ENCODE results near the gene RAB44.
"Not testable (repeated sequence)": the region's sequence is repeated elsewhere in the genome, so short reads cannot be mapped to it uniquely, and the experiment has no call there.

Gene RAB44, protein sequence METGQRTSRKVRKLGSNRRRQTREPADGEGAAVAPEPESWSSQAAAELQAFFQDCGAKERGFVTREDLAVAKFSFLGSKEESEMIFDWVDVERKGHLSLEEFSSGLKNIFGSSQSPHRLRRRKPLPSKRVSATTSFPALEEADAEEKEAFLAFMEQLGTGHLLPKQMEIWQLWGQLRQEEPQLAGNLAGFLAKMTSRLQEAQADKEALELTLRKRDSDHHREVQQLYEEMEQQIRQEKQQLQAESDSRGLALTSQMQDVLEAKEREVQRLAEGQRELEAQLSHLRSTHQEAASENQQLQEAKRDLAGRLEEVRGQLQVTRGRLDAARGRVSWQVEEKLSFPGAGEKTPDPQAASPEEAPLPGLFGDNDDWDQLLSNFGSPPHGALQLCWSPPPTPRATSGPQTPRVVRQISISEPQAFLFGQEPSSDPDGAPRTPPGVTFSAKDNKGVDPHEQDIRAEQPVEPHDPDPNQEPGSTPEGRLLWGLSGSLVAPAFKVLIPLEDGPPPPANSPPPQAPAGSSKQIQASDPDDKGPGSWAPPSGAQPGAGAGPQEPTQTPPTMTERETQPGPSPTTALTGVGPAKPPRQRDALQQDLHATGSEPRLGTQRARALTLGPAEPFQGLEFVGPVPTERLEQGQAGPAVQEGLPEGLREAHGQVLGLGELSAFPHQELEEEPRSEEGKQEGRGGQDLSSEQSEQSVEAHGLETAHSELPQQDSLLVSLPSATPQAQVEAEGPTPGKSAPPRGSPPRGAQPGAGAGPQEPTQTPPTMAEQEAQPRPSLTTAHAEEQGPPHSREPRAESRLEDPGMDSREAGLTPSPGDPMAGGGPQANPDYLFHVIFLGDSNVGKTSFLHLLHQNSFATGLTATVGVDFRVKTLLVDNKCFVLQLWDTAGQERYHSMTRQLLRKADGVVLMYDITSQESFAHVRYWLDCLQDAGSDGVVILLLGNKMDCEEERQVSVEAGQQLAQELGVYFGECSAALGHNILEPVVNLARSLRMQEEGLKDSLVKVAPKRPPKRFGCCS

DNA sequence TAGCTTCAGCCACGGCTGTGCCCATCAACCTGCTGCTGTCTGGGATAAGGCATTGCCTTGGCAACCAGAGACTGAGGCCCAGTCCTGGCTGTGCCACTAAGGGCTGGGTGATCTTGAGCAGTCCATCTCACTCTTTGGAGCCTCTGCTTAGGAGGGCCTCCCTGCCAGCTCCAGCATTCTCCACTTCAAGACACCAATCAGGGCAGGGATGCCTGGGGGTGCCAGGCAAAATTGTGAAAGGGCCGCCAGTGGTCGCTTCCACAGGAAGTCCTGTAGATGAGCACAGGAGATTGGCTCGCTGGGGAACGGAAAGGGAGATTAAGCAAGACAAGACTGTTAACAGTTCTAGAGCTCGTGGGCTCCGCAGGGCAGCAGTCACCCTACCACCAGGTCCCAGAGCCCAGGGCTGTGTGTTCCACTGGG is at the start of gene RAB44:
Gene RAB44, plus strand, starts transcription at position 346 of the 423 bp plus-strand sequence. CDS start 6,410 bp downstream, outside the sequence.
- DNase-seq, result peak; percentile 93 to 96

DNA sequence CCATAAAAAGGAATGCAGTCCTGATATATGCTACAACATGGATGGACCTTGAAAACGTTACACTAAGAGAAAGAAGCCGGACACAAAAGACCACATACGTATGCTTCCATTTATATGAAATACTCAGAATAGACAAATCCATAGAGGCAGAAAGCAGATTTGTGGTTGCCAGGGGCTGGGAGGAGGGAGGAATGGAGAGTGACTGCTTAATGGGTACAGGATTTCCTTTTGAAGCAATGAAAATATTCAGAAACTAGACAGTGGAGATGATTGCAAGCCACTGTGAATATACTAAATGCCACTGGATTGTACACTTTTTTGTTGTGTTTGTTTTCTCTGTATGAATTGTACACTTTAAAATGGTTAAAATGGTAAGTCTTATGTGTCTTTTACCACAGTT is 48.5 kb upstream of the RAB44 start:
- DNase-seq, result no peak

DNA sequence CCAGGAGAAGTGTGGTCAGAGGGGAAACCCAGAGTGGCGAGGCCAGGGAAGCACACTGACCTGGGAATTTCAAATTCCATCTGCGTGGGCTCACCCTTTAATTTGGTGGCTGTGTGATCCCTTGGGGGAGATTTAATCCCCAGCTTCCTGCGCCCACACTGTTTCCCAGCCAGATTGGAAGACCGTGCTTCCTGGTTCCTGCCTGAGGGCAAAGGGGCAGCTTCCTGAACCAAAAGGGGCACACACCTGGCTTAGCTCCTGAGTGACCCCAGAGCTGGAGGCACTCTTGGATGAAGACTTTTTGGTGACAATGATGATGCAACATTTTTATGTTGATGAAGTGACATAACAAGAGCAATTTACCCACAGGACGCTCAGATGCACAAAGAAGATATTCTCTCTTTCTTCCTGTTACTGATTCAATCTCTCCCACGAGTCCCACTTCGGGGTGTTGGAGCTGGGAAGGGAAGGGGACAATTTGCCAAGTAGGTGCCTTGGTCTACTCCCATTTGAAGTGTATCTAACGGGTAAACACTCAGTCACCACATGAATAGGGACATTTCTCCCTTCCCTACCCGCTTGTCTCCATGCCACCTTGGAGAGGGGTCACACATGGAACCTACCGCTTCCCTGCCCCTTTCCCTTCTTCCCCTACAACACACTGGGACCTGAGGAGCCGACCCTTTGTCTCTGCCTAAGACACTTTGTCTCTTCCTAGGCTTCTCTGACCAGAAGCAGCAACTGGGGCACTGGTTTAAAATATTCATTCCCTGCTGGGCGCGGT is 47.7 kb upstream of the RAB44 start:
- no peak for DNase-seq

DNA sequence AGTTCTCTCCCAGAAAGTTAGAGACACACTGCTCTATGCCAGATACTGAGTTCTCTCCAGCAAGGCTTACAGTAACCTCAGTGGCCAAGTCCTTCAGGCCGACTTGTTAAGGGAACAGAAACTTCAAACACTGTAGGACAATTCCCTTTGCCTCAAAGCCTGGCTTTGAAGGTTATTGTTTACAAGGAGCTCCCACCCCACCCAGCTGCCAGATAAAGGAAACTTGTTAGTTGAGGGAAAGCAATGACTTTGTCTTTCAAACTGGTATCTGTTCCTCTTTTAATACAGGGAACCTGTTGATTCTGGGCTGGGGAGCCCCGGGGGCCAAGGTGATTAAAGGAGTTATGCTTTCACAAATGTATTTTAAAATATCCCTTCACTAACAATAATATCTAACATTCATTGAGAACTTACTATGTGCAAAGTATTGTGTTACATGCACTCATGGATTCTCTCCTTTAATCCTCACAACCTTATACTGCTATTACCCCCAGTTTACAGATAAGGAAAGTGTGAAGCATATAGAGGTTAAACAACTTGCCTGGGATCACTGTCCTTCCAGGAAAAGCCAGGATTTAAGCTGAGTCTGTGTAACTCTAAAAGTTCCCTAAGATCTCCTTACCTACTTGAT is 46.7 kb upstream of the RAB44 start:
- peak in 1 of 2 experiments; percentile 12 for DNase-seq

DNA sequence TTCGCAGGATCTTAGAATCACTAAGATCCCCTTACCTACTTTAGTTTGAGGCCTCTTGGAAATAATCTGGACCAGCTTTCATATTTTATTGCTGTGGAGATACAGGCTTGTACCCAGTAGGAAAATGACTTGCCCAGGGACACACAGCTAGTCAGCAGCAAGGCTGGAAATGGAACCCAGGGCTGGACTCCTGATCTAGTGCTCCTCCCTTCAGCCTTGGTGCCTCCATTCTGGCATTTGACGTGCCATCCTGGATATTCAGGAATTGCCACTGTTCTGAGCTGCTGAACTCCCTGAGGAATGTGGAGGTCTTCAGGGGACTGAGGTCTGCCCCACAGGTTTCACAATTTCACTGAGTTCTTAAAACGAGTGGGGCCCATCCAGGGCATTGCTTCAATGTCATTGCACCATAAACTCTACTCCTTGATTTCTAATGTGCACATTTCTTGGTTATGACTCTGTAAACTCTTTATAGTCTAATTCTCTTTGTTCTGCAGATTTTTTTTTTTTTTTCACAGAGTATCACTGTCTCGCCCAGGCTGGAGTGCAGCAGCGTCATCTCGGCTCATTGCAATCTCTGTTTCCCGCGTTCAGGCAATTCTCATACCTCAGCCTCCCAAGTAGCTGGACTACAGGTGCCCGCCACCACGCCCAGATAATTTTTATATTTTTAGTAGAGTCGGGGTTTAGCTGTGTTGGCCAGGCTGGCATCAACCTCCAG is 45.8 kb upstream of the RAB44 start:
- DNase-seq, result no peak

DNA sequence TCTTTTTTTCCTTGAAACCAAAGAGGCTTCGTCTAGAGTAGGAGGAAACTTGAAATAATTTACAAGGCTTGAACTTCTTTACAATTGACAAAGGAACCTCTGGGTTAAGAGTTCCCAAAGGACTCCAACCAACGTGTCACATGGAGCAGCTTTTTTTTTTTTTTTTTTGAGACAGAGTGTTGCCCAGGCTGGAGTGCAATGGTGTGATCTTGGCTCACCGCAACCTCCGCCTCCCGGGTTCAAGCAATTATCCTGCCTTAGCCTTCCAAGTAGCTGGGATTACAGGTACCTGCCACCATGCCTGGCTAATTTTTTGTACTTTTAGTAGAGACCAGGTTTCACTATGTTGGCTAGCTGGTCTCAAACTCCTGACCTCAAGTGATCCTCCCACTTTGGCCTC is 43.2 kb upstream of the RAB44 start:
- not testable (repeated sequence) for DNase-seq

DNA sequence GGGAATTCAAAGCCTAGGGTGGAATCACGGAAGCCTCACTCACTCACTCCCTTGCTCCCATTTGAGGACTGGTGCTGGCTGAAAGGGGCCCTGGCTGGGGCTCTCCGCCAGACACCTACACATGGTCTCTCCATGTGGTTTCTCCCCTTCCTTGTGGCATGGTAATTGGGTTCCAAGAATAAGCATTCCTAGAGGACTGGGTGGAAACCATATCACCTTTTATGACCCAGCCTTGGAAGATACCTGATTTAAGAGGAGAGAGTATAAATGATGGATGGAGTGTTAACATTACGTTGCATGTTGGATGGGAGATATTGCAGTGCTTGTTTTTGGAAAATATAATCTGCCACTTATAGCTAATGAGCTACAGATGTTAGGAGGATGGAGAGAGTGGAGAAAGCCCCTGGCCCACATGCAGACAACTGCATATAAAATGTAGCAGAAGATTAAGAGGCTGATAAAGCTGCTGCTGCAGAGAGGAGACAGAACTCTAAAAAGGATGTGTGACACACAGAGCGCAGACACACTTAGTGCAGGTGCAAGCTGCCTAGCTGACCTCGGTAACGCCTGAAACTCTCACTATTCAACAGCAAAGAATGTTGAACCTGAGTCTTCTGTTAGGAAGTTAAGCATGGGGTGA is 42.4 kb upstream of the RAB44 start:
- DNase-seq, result no peak

DNA sequence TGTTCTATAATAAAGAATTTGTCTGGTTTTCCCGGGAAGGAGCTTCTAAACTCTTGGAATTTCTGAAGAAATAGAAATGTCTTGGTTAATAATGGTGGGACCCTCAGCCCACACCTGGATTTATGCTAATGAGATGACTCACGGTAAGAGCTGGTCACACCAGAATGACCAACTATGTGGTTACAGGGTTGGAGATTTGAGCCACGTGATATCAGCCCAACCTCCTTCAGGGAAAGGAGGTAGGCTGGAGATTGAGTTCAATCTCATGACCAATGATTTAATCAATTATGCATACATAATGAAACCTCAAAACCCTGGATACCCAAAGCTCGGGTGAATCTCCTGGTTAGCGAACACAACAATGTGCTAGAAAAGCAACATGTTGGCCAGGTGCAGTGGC is 41.2 kb upstream of the RAB44 start:
- DNase-seq, result no peak

DNA sequence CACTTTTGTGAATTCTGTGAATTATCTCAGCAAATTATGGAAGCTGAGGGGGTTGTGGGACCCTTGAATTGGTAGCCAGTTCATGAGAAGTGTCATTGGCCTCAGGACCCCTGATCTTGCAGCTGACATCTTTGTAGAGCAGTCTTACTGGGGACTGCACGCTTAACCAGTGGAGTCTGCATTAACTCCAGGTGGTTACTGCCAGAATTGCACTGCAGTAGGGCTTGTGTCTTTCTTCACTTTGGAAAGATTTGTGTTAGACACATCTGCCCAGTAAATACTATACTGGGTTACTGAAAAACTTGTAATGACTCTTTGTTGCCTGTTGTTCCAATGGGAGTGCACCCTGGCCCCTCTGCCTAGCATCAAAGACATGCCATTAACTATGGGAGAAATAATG is 40.4 kb upstream of the RAB44 start:
- DNase-seq, result no peak

DNA sequence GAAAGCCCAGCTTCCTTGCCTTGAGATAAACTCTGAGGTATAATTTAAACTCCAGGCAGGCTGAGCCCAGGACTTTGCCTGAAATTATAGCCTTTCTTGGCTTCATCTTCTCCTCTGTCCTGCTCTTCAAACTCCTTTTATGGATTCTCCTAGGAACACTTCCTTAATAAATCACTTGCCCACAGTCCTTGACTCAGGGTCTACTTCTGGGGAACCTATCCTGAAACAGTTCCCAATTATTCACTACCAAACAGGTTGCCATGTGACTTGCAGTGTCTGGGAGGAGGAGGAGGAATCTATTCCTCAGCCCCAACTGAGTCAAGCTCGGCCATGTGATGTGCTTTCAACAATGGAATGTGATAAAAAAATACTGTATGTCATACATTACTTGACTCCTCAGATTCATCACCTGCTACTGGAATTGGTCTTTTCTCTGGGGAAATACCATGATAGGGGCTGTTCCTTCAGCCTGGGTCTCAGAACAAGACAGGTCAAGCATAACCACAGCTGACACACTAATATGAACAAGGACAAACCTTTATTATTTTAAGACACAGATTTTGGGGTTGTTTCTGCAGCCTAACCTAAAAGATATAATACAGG is 39.6 kb upstream of the RAB44 start:
- no peak for DNase-seq

DNA sequence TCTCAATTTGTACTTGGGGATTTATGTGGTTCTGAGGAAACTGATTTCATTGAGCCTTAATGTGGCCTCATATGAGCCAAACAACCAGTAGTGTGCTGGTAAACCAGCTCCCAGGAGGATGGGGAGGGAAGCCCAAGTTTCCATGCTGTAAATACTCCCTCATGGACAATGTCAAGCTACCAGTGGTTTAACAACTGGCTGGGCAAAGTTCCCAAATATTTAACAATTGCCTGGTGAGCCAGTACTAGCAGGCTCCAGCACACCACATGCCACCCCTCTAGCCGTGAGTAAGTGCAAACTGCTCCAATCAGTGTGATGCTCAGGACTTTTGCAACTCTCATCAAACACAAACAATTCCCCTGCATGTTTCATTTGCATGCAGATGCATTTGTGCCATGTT is 38.4 kb upstream of the RAB44 start:
- DNase-seq, result no peak

DNA sequence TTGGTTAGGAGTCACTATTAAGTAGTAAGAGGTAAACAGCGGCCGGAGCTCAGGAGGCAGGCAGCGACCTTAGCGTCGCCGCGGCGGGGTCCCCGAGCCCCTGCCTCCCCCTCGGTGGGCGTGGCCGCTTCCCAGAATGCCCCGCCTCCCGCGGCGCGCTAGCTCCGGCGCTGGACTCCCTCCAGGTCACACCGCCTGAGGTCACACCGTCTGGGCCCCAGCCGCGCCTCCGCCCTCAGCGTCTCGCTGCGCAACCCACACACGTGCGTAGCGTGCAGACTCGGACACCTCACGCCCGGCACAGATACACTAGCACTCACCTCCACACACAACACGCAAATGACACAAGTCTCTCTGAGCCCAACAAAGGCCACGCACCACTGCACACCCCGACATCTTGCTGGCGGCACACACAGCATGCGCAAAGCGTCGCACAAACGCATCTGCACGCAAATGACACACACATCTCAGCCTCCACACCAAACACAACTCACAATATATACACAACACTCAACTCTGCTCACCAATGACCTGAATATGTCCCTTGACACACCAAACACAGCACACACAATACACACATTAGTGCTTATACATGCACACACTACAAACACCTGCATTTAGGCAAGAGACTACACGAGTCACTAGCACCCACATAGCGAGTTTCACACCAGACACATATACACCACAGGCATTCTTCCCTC is 36.7 kb upstream of the RAB44 start:
- no peak for DNase-seq

DNA sequence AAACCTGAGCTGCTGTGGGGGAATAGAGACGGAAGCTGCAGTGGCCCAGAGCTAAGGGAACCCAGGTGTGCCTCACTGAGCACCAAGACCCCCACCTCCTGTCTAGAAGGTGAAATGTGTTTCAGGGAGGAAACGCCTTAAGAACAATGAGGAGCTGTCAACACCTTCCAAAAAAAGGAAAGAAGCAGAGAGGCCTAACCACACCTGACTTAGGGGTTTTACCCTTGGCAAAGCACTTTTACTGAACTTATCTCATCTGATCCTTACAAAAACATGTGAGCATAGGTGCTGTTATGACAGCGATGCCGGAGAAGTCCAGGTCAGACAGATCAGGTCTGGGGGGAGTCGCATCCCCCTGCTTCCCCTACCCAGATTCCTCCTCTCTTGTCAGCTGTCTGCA is 35.2 kb upstream of the RAB44 start:
- no peak for DNase-seq

DNA sequence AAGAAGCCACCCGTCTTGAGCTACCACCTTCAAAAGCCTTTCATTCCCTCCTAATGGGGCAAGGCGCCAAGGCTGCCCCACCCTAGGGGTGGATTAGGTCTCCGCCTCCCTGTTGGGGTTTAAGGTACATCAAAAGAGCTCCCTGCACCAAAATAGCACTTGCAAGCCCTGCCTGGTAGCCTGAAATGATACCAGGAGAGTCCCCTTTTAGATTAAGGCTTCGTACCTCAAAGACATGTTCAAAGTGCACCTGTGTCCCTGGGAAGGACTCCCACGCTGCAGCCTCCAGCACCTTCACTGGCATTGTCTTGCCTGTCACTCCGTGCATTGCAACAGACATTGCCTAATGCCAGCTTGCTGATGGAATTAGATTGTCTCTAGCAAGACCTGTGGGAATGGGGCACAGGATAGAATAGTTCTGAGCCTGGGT is 34.8 kb upstream of the RAB44 start:
- DNase-seq, result no peak

DNA sequence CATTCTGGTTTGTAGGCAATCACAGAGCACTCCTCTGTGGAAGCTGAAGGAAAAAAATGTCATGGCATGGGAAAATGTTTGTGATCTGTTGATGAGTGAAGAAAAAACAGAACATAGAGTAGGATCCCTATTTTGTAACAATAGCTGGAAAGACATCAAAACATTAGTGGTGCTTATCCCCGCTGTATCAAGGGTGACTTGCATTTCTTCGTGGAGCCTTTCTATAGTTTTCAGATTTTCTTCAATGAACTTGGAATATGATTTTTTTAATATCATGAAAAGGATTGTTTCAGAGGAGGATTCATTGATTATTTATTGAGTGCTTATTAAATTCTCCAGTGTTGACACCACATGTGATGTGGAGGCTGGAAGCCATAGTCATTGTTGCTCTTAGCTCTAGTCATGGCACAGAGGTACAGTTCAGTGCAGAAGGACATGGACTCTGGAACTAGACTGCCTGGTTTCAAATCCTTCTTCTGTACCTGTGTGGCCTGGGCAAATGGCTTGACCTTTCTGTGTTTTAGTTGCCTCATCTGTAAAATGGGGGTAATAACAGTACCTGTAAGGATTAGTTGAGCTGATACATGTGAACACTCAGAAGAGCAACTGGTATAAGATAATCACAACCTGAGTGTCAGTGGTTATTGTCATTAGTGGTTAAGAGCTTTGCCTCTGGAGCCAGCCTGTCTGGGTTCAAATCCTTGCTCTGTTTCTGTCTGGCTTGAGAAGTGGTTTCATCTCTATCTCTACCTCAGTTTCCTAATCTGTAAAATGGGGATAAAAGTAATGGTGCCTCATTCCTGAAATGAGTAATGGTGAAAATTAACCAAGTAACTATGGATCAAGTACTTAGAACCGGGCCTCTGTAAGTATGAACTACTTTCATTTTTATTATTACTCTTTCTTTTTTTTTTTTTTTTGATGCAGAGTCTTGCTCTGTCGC is 33.9 kb upstream of the RAB44 start:
- no peak for DNase-seq

DNA sequence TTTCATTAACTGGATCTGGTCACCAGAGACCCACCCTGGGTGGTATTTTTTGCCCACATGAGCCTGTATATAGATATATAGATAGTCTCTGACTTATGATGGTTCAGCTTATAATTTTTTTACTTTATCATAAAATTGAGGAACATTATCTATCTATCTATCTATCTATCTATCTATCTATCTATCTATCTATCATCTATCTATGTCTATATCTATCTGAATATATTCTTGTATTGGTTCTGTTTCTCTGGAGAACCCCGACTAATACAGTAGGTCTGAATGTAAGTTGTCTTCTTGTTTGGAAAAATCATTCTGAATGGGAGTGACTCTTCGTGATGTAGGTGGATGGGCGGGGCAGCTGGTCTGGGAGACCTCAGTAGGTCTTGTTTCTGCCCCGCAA is 32.4 kb upstream of the RAB44 start:
- no peak for DNase-seq

DNA sequence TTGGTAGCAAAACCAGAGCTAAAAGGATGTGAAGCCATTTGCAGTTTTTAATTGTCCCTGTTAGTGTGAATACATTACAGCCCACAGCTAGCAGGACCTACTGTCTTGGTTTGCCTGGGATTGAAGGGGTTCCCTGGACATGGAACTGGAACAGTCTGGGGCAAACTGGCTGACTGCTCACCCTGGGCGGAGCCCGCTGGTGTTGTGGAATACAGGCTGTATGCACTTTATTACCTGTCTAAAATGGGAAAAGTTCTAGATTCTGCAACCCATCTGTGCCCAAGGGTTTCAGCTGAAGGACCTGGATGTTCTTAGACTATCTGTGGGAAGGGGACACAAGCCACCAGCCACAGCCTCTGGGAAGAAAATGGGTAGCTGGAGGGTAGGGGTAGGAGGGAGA is 31.3 kb upstream of the RAB44 start:
- DNase-seq, result no peak

DNA sequence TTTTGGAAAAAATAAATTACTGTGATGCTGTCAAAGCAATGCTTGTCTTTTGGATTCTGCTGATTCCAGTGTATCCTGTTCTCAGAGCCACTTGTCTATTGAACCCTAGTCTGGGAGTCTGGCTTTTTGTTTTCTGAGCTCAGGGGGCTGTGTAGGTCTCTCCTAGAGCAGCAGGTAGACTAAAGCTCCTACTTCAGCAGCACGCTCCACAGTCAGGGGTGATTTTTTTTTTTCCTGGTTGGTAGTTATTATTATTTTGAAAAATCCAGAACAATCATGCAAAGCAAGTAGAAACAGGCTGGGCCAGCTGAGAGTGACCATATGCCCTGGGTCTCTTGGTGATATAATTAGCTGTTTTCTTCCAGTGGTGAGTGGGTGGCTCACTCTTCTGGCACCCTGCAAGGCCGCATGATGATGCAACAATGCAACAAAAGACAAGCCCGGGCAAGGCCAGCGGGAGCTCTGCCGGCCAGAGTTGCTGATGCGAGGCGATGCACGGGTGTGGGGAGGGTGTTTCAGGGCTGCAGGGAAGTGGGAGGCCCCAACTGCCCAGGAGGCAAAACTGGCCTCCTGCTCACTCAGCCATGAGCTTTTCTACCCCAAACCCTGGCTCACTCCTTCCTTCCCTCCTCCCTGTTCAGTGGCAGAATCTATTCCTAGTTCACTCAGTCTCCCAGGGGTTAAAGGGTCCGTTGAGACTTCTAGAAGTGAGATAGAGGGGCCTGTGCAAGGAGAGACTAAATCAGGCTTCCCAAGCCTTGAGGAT is 30.6 kb upstream of the RAB44 start:
- no peak for DNase-seq
